H54 (cell line): ENCODE results near the gene ALDH18A1.

Source experiments
- DNase-seq: peaks from one replicate; pipeline ENCODE4 v3.0.0; 2011; ENCODE audit warnings: low spot score, mixed read lengths; ENCODE audit not compliant: insufficient read length
- FAIRE-seq: peaks from 3 replicates; lab custom pipeline; 2011; peaks lifted over from hg19 to GRCh38; lab: Jason Lieb, UNC
- POLR2A ChIP-seq: IDR thresholded peaks from 2 replicates; pipeline ENCODE4 v1.6.1; 2011; ENCODE audit warnings: low read depth, mild to moderate bottlenecking, low read length

Gene ALDH18A1

GRCh38 chr10:95579835-95580535, 76.5 kb downstream of the ALDH18A1 start:
- FAIRE-seq: no peak
- DNase-seq: no peak
- no peak for TF ChIP-seq POLR2A

GRCh38 chr10:95579292-95579691, 77.2 kb downstream of the ALDH18A1 start:
- FAIRE-seq: no peak
- DNase-seq: no peak
- no peak for TF ChIP-seq POLR2A

- FAIRE-seq: no peak
- DNase-seq: no peak
- TF ChIP-seq POLR2A: no peak
Observed at GRCh38 chr10:95578619-95579018, 77.9 kb downstream of the ALDH18A1 start.

GRCh38 chr10:95574649-95575365, 81.7 kb downstream of the ALDH18A1 start:
- FAIRE-seq (no peak), DNase-seq (no peak)
- TF ChIP-seq POLR2A: no peak

- no peak for FAIRE-seq
- no peak for TF ChIP-seq POLR2A
Observed at GRCh38 chr10:95573964-95574604, 82.4 kb downstream of the ALDH18A1 start.

GRCh38 chr10:95573527-95573926, 83.0 kb downstream of the ALDH18A1 start:
- TF ChIP-seq POLR2A: no peak
- FAIRE-seq: no peak
- no peak for DNase-seq

More at GRCh38 chr10:95573964-95574604, 82.4 kb downstream of the ALDH18A1 start:
- DNase-seq: no peak

GRCh38 chr10:95572131-95572820, 84.2 kb downstream of the ALDH18A1 start:
- no peak for TF ChIP-seq POLR2A
- DNase-seq: no peak
- no peak for FAIRE-seq

- no peak for TF ChIP-seq POLR2A
- FAIRE-seq (no peak), DNase-seq (no peak)
Observed at GRCh38 chr10:95571390-95571789, 85.1 kb downstream of the ALDH18A1 start.

- FAIRE-seq (no peak), DNase-seq (no peak)
- no peak for TF ChIP-seq POLR2A
Observed at GRCh38 chr10:95569368-95569767, 87.1 kb downstream of the ALDH18A1 start.

GRCh38 chr10:95567903-95568630, 88.4 kb downstream of the ALDH18A1 start:
- TF ChIP-seq POLR2A: no peak
- DNase-seq (peak; percentile 45), FAIRE-seq (peak; percentile 84)

- TF ChIP-seq POLR2A: no peak
- FAIRE-seq (no peak), DNase-seq (no peak)
Observed at GRCh38 chr10:95566136-95566535, 90.4 kb downstream of the ALDH18A1 start.

GRCh38 chr10:95565336-95565735, 91.2 kb downstream of the ALDH18A1 start:
- DNase-seq: no peak
- TF ChIP-seq POLR2A: no peak
- FAIRE-seq: no peak

- FAIRE-seq (no peak), DNase-seq (no peak)
- TF ChIP-seq POLR2A: no peak
Observed at GRCh38 chr10:95564291-95564690, 92.2 kb downstream of the ALDH18A1 start.

- no peak for DNase-seq
- TF ChIP-seq POLR2A: no peak
- FAIRE-seq: no peak
Observed at GRCh38 chr10:95562341-95562965, 94.1 kb downstream of the ALDH18A1 start.
